MCF 10A (cell line): ENCODE results near the gene IREB2. TPM values are rescaled to one million over a fixed set of nuclear protein-coding genes. Genes with fewer than 3 reads are reported as not detected.
A peak's percentile ranks its signal among the peaks of the same experiment; 100 is the strongest.
"Not testable (repeated sequence)": the region's sequence is repeated elsewhere in the genome, so short reads cannot be mapped to it uniquely, and the experiment has no call there.

Source experiments
- BruUV-seq: library from RNA; stranded (reverse); fragments of 400-500 nt; replicated peaks from 2 replicates; lab custom pipeline; 2021; lab: Mats Ljungman, UMichigan
- CTCF ChIA-PET: fragments of 300-600 bp; sonication (Branson Sonifier 250); formaldehyde crosslinking; extraction: SDS; loops from one replicate; lab custom pipeline; 2021; ENCODE audit warnings: antibody characterized with exemption, inconsistent platforms; lab: Yijun Ruan, JAX
- POLR2A ChIA-PET: fragments of 300-600, 350-650 bp; sonication (Branson Sonifier 250); formaldehyde crosslinking; extraction: SDS; loops from one replicate; lab custom pipeline; 2020; ENCODE audit warnings: antibody characterized with exemption, inconsistent platforms; lab: Yijun Ruan, JAX
- DNase-seq: peaks from one replicate; pipeline ENCODE4 v3.0.0-alpha.2; 2018; ENCODE audit not compliant: unreplicated experiment
- H3K27ac Mint-ChIP-seq: one replicate; pipeline ENCODE4 v1.8.0; 2022; ENCODE audit warnings: mild to moderate bottlenecking, low read depth, mixed read lengths; ENCODE audit not compliant: unreplicated experiment
- H3K27me3 Mint-ChIP-seq: one replicate; pipeline ENCODE4 v1.8.0; 2022; ENCODE audit warnings: mixed read lengths; ENCODE audit not compliant: insufficient read depth, unreplicated experiment
- H3K36me3 Mint-ChIP-seq: one replicate; pipeline ENCODE4 v1.8.0; 2022; ENCODE audit warnings: mild to moderate bottlenecking, moderate library complexity, mixed read lengths; ENCODE audit not compliant: insufficient read depth, unreplicated experiment
- H3K4me1 Mint-ChIP-seq: one replicate; pipeline ENCODE4 v1.8.0; 2022; ENCODE audit warnings: mixed read lengths; ENCODE audit not compliant: insufficient read depth, unreplicated experiment
- H3K4me3 Mint-ChIP-seq: one replicate; pipeline ENCODE4 v1.8.0; 2022; ENCODE audit warnings: mild to moderate bottlenecking, moderate library complexity, mixed read lengths; ENCODE audit not compliant: unreplicated experiment
- H3K9me3 Mint-ChIP-seq: one replicate; pipeline ENCODE4 v1.8.0; 2022; ENCODE audit warnings: mixed read lengths; ENCODE audit not compliant: unreplicated experiment
- intact Hi-C: fragments of 100-400 bp; cut with micrococcal nuclease; formaldehyde crosslinking; loops from 2 replicates; pipeline ENCODE4 v1.14.1; 2022
- total RNA-seq: library from RNA; stranded (reverse); gene quantifications from 2 replicates; pipeline ENCODE4 v1.2.3, GENCODE V29; 2022
- TF ChIP-seq, protein P1 (sequence below): fragments of 200-600 bp; IDR thresholded peaks from one replicate; pipeline ENCODE4 v1.8.0; 2022; ENCODE audit warnings: antibody characterized with exemption, mild to moderate bottlenecking; ENCODE audit not compliant: unreplicated experiment

The IREB2 gene
- total RNA-seq, 1 experiment from 2014 or later, result 43.4 TPM

DNA sequence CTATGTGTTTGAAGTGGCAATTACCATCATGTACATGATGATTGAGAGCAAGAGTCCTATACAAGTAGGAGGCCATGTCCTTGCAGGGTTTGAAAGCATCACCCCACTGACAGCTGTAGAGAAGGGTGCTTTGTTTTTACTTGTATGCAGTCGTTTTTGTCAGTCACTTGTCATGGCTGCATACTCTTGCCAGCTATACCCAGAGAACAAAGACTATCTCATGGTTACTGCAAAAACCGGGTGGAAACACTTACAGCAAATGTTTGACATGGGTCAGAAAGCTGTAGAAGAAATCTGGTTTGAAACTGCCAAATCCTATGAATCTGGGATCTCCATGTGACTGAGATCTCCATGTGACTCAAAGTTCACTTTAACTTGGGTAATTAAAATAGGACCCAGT is 95.3 kb downstream of the IREB2 start:
- Mint-ChIP-seq H3K4me3 (no peak overlapping the region), H3K9me3 (no peaks in the 10 kb centered on the region), H3K27me3 (no peaks in the 10 kb centered on the region), H3K36me3 (no peaks in the 10 kb centered on the region), H3K4me1 (no peaks in the 10 kb centered on the region), H3K27ac (no peak overlapping the region)
- ChIA-PET POLR2A (no interaction called here), CTCF (interaction anchor here (0.6 kb wide), 1 partner anchor 377 kb away, joined by 3 read pairs; no protein-coding TSS in a partner anchor)
- BruUV-seq, result no TSS peak
- intact Hi-C loops, result no loop called here
- TF ChIP-seq, protein P1, sequence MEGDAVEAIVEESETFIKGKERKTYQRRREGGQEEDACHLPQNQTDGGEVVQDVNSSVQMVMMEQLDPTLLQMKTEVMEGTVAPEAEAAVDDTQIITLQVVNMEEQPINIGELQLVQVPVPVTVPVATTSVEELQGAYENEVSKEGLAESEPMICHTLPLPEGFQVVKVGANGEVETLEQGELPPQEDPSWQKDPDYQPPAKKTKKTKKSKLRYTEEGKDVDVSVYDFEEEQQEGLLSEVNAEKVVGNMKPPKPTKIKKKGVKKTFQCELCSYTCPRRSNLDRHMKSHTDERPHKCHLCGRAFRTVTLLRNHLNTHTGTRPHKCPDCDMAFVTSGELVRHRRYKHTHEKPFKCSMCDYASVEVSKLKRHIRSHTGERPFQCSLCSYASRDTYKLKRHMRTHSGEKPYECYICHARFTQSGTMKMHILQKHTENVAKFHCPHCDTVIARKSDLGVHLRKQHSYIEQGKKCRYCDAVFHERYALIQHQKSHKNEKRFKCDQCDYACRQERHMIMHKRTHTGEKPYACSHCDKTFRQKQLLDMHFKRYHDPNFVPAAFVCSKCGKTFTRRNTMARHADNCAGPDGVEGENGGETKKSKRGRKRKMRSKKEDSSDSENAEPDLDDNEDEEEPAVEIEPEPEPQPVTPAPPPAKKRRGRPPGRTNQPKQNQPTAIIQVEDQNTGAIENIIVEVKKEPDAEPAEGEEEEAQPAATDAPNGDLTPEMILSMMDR, result no peak
- DNase-seq, result no peak

DNA sequence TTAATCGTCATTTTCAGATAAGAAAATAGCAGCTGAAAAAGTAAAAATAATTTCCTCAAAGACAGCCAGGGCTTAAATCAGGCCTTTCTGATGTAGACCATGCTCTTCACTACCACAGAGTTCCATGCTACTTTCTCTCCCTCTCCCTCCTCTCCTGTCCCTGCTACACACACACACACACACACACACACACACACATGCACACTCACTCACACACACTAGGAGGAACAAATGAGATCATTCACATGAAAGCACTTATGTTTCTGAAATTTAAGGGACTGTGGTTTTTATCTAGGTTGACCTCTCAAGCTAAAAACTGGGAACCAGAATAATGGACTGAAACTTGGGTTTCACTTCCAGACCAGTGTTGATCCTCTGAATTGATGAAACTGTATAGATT is 98.1 kb downstream of the IREB2 start:
- no peak for DNase-seq
- Mint-ChIP-seq H3K36me3 (peaks cover 9% of the 10 kb centered on the region), H3K4me1 (peaks cover 5% of the 10 kb centered on the region), H3K4me3 (no peak overlapping the region), H3K9me3 (no peaks in the 10 kb centered on the region), H3K27ac (no peak overlapping the region), H3K27me3 (no peaks in the 10 kb centered on the region)
- intact Hi-C loops, result no loop called here
- ChIA-PET POLR2A (interaction anchor here (0.6 kb wide), 2 partner anchors 28 to 626 kb away, joined by 3 to 4 read pairs; no protein-coding TSS in a partner anchor), CTCF (no interaction called here)
- TF ChIP-seq, protein P1, result no peak
- no TSS peak for BruUV-seq

DNA sequence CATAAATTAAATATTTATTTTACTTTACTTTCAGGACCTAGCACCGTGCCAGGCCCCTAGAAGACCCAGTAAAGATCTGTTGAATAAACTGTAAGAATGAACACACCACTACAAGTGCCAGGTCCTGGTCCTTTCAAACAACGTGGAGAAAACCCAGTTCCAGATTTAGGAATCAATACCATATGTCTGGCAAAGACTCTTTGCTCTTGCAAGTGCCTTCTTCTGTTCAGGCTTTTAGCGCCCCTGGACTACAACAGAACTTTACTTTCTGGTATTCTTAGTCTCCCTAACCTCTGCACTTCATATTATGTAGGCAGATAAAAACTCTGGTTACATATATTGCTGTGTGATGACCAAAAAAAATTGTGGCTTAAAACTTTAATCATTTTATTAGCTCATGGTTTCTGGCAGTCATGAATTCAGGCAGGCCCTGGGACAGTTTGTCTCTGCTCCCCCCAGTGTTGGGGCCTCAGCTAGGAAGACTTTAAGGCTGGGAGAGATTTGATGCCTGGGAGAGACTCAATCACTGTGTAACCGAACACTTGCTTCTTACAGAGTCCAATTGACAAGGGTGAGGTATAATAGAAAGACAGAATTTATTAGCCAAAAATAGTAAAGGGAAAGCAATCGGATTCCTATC is 99.4 kb downstream of the IREB2 start:
- CTCF ChIA-PET, result no interaction called here
- intact Hi-C loops, result no loop called here

DNA sequence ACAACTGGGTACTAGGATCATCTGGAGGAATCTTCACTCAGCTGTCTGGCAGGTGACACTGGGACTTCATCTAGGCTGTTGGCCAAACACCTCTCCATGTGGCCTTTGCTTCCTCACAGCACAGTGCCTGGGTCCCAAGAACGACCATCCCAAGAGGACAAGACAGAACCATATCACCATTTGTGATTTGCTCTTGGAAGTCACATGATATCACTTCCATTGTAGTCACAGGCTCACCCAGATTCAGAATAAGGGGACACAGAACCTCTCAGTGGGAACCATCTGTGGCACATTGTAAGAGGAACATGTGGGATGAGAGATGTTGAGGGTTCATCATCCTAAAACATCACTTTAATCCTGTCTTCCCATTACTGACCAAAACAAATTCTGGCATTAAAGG is 100.3 kb downstream of the IREB2 start:
- Mint-ChIP-seq H3K4me1 (peaks cover 14% of the 10 kb centered on the region), H3K27ac (no peak overlapping the region), H3K36me3 (peaks cover 27% of the 10 kb centered on the region), H3K9me3 (no peaks in the 10 kb centered on the region), H3K27me3 (no peaks in the 10 kb centered on the region), H3K4me3 (no peak overlapping the region)
- ChIA-PET CTCF (interaction anchor here (0.6 kb wide), 1 partner anchor 27 kb away, joined by 3 read pairs; the partner anchor contains the start of gene CHRNA5), POLR2A (interaction anchor here (0.7 kb wide), 1 partner anchor 8 kb away, joined by 3 read pairs; no protein-coding TSS in a partner anchor)
- no peak for DNase-seq
- intact Hi-C loops, result no loop called here
- TF ChIP-seq, protein P1, result no peak
- BruUV-seq, result no TSS peak

More for the DNA sequence above, 99.4 kb downstream of the IREB2 start:
- TF ChIP-seq, protein P1, result no peak
- H3K4me1 Mint-ChIP-seq, result peaks cover 14% of the 10 kb centered on the region
- no TSS peak for BruUV-seq
- DNase-seq, result no peak
- POLR2A ChIA-PET, result interaction anchor here (0.7 kb wide), 1 partner anchor 7 kb away, joined by 3 read pairs; no protein-coding TSS in a partner anchor
- no peaks in the 10 kb centered on the region for H3K9me3 Mint-ChIP-seq
- H3K4me3 Mint-ChIP-seq, result no peak overlapping the region
- peaks cover 17% of the 10 kb centered on the region for H3K36me3 Mint-ChIP-seq
- H3K27ac Mint-ChIP-seq, result no peak overlapping the region
- H3K27me3 Mint-ChIP-seq, result no peaks in the 10 kb centered on the region

DNA sequence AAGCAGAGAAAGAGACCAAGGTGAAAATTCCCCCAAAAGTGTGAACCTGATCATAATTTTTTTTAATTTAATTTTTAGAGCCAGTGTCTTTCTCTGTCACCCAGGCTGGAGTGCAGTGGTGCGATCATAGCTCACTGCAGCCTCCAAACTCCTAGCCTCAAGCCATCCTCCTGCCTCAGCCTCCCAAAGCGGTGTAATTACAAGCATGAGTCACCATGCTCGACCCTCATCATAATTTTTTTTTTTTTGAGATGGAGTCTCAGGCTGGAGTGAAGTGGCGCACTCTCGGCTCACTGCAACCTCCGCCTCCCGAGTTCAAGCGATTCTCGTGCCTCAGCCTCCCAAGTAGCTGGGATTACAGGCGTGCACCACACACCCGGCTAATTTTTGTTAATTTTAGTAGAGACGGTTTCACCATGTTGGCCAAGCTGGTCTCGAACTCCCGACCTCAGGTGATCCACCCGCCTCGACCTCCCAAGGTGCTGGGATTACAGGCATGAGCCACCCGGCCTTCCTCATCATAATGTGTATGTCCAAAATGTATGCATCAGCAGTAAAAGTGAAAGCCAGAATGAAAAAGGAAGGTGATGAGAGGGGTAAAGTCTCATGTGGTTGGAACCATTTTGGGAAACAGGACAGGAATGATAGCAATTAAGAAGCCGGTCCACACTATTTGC is 101.6 kb downstream of the IREB2 start:
- H3K4me1 Mint-ChIP-seq, result peaks cover 14% of the 10 kb centered on the region
- BruUV-seq, result TSS peak; percentile 91
- ChIA-PET POLR2A (interaction anchor here (0.6 to 4.7 kb wide), 24 partner anchors 9 to 515 kb away, joined by 3 to 67 read pairs (median 5); partner anchors contain the start of genes CHRNA5, HYKK, IDH3A and IREB2), CTCF (interaction anchor here (1.3 to 2.1 kb wide), 2 partner anchors 31 to 170 kb away, joined by 5 to 6 read pairs; no protein-coding TSS in a partner anchor)
- H3K27me3 Mint-ChIP-seq, H3K9me3 Mint-ChIP-seq, DNase-seq: not testable (repeated sequence)
- H3K4me3 Mint-ChIP-seq, result peak overlapping the region; percentile 92
- peaks cover 39% of the 10 kb centered on the region for H3K36me3 Mint-ChIP-seq
- peak overlapping the region; percentile 97 for H3K27ac Mint-ChIP-seq
- intact Hi-C loops, result loop anchor here (2.0 kb wide), 1 partner anchor 25 kb away; the partner anchor contains the start of gene CHRNA5
